GM21717 (cell line): ENCODE data around the gene SDR9C7.
"Not testable (repeated sequence)": the region's sequence is repeated elsewhere in the genome, so short reads cannot be mapped to it uniquely, and the experiment has no call there.

Experiments
- ATAC-seq: cut with Tn5 transposase; IDR thresholded peaks from one replicate; pipeline ENCODE4 v1.9.1; 2021; ENCODE audit warnings: mild to moderate bottlenecking, moderate library complexity; ENCODE audit not compliant: unreplicated experiment

Gene SDR9C7

DNA sequence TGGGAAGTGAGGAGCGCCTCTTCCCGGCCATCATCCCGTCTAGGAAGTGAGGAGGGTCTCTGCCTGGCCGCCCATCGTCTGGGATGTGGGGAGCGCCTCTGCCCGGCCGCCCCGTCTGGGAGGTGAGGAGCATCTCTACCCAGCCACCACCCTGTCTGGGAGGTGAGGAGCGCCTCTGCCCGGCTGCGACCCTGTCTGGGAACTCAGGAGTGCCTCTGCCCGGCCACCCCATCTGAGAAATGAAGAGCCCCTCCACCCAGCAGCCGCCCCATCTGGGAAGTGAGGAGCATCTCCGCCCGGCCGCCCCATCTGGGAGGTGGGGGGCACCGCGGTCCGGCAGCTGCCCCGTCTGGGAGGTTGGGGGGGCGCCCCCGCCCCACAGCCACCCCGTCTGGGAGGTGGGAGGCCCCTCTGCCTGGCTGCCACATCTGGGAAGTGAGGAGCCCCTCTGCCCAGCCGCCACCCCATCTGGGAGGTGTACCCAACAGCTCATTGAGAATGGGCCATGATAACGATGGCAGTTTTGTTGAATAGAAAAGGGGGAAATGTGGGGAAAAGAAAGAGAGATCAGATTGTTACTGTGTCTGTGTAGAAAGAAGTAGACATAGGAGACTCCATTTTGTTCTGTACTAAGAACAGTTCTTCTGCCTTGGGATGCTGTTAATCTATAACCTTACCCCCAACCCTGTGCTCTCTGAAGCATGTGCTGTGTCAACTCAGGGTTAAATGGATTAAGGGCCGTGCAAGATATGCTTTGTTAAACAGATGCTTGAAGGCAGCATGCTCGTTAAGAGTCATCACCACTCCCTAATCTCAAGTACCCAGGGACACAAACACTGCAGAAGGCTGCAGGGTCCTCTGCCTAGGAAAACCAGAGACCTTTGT lies 54.7 kb downstream of the SDR9C7 start:
- not testable (repeated sequence) for ATAC-seq

GRCh38 chr12:56878010-56878339 lies 56.2 kb downstream of the SDR9C7 start:
- ATAC-seq: no peak

DNA sequence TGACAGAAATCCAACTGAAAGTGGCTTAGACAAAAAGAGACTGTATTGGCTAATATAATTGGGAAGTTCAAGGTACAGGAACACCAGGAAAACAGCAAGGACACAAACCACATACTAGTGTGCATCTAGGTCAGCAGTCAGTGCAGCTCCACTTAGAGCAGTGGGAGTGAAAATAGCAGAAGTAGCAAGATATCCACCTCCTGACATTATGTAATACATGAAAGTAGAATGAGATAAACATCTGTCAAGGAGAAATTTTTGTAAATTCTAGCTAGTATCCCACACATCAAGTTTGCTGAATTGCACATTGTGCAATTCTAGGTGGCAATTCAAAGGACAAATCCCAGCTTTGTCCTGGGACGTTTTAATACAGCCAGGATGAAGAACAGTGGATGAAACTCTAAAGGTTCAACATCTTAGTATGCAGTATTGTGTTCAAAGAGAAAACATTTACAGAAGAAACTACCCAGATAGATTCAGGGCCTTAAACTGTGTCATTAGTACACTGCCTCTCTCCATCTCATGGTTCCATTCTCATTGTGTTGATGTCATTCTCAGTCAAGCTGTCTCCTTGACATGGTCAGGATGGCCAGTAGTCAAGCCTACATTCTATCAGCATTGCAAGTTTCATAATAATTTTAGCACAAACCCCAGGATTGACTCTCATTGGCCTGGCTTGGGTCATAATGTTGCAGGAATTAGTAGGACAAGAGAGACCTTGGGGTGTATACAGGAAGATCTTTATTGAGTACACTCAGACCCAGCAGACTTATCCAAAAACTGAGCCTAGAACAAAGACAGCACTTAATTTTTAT lies 56.8 kb downstream of the SDR9C7 start:
- ATAC-seq: no peak

DNA sequence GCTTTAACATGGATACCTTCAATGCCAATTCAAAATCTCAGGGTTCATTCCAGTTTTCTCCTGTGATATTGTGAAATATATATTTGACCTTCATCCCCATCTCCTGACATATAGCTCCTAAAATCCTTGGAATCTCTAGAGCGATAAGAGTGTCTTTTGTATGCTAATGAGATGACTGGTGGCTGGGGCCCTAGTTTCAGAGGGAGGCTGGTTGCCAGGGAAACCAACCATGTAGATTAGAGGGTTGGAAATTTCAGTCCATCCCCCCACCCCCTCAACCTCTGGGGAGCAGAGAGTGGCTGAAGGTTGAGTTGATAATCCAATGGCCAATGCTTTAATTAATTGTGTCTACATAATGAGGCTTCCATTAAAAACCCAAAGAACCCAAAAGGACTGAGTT lies 59.4 kb downstream of the SDR9C7 start:
- no peak for ATAC-seq

DNA sequence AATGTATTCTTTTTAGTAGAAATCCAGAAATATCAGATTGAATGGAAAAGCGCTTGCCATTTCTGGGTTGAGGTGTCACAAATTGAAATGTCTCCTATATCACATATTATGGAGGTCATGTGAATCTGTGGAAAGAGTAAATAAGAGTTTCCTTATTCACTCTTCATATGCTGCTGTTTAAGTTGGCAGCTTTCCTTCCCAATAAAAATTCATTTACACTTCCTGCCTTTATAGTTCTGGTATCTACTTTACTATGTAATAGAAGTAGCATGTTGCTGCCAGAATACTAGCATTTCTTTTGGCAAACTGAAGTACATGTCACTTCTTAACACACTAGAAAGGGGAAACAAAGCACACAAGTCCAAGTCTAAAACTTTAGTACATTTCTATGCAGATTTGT lies 60.8 kb downstream of the SDR9C7 start:
- no peak for ATAC-seq
